ENCODE data around the gene ID3. TPM values are rescaled to one million over a fixed set of nuclear protein-coding genes. Genes with fewer than 3 reads are reported as not detected.

ID3 gene, protein sequence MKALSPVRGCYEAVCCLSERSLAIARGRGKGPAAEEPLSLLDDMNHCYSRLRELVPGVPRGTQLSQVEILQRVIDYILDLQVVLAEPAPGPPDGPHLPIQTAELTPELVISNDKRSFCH
- 230 to 501 TPM (median 359 TPM) in 5 replicates for total RNA-seq (2022; extraction: Qiagen RNA extraction; ENCODE audit: low read depth)

DNA sequence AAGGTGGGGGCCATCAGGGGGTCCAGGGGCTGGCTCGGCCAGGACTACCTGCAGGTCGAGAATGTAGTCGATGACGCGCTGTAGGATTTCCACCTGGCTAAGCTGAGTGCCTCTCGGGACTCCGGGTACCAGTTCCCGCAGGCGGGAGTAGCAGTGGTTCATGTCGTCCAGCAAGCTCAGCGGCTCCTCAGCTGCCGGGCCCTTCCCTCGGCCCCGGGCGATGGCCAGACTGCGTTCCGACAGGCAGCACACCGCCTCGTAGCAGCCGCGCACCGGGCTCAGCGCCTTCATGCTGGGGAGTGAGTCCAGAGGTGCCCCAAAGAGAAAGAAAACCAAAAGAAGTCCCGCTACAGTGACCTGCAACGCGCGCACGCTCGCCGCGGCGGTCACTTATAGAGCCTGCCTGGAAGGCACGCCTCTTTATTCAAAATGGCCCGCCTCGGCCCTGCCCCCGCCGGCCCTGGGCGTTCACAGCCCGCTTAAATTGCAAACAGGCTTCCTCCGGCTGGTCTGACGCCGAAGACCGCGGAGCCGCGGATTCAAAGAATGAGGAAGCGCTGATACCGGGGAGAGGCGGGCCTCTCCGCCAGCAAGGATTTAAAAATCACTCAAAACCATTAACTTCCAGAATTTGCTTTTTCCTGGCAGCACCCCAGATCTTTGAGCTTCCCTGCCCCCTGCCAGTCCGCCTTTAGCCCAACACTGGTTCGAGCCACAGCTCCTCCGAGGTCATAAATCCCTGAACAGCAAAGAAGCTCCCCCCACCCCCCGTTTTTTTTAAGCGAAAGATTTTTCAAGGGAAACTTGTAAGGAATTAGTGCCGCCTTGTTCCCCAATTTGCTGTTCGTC, at the start of gene ID3:
Gene ID3 (minus strand): TSS at position 366 of the 849 bp plus-strand sequence. CDS start 75 bp downstream, at position 291.

DNA sequence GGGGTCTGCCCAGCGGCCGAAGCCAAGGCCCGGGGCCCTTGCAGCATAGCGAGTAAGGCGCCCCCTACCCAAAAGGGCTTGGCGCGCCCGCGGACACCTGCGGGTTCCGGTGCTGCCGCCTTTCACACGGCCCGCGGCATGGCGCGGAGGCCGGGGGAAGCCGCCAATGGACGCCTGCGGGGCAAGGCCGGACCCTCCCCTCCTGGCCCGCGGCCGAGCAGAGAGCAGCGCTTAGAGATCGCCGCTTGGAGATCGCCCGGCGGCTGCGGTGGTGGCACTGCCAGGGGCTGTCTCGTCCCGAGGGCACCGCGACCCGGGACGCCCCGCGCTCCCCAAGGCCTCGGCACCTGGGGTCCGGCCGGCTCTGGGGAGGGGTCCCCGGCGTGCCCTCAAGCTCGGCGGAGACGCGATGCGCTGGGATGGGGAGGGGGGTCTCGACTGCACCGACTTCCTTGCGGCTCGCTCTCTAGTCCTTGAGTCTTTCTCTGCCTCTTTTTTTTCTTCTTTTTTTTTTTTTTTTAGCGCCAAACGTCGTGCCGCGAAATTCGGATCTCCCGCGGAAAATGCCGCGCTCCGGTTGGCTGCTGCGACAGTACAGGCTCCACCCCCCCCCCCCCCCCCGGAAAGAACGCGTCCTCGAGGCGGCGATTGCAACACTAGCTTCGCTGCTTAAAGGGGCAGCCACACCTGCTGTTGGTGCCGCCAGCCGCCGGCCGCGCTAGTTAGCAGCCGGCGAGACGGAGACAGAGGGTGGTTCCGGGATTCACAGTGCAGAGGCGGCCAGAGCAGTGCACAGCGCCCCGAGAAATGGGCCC, 28.3 kb downstream of the ID3 start, which contains the start of gene E2F2:
Gene E2F2 (minus strand): TSS at position 487 of the 815 bp plus-strand sequence. CDS start 440 bp downstream, at position 47.

Other genes with a start within 250 kb of the ID3 start
- gene HNRNPR, start 215.2 kb downstream of the ID3 start, total RNA-seq (2022; extraction: Qiagen RNA extraction; ENCODE audit: low read depth) = 164 to 229 TPM (median 176 TPM) in 5 replicates
- gene ZNF436, start 189.7 kb downstream of the ID3 start, total RNA-seq (2022; extraction: Qiagen RNA extraction; ENCODE audit: low read depth) = 5.1 to 6.7 TPM (median 5.6 TPM) in 5 replicates
- 0.42 to 0.72 TPM (median 0.46 TPM) in 4 of 5 replicates, not detected in the other for gene TCEA3, start 134.8 kb downstream of the ID3 start, total RNA-seq (2022; extraction: Qiagen RNA extraction; ENCODE audit: low read depth)
- gene ASAP3, start 75.3 kb downstream of the ID3 start, total RNA-seq (2022; extraction: Qiagen RNA extraction; ENCODE audit: low read depth) = 3.2 to 5.9 TPM (median 5.3 TPM) in 5 replicates
- gene E2F2, start 28.3 kb downstream of the ID3 start, total RNA-seq (2022; extraction: Qiagen RNA extraction; ENCODE audit: low read depth) = 2.1 to 3.5 TPM (median 3.2 TPM) in 5 replicates
- gene RPL11, start 132.3 kb upstream of the ID3 start, total RNA-seq (2022; extraction: Qiagen RNA extraction; ENCODE audit: low read depth) = 1,347 to 1,706 TPM (median 1,388 TPM) in 5 replicates
- 26.2 to 30.9 TPM (median 29.8 TPM) in 5 replicates for gene ELOA, start 184.0 kb upstream of the ID3 start, total RNA-seq (2022; extraction: Qiagen RNA extraction; ENCODE audit: low read depth)
- 32.1 to 36.3 TPM (median 34.7 TPM) in 5 replicates for gene PITHD1, start 218.9 kb upstream of the ID3 start, total RNA-seq (2022; extraction: Qiagen RNA extraction; ENCODE audit: low read depth)
- gene LYPLA2, start 231.6 kb upstream of the ID3 start, total RNA-seq (2022; extraction: Qiagen RNA extraction; ENCODE audit: low read depth) = 46.7 to 62.0 TPM (median 56.5 TPM) in 5 replicates
- 64.6 to 71.1 TPM (median 69.7 TPM) in 5 replicates for gene GALE, start 241.3 kb upstream of the ID3 start, total RNA-seq (2022; extraction: Qiagen RNA extraction; ENCODE audit: low read depth)